GM12878 (cell line): Measurements from ENCODE around the gene AGAP1. TPM values are rescaled to one million over a fixed set of nuclear protein-coding genes. Genes with fewer than 3 reads are reported as not detected.

Source experiments
- ATAC-seq: fragments of 200-7000 bp; cut with Tn5 transposase; 3 replicates; pipeline ENCODE4 v1.9.1; 2020; ENCODE audit warnings: mild to moderate bottlenecking, moderate library complexity
- BruUV-seq: library from RNA; stranded (reverse); fragments of 400-500 nt; replicated peaks from 2 replicates; lab custom pipeline; 2021; lab: Mats Ljungman, UMichigan
- CTCF ChIA-PET: fragments of 300-600 bp; sonication (Branson Sonifier 250); formaldehyde crosslinking; extraction: SDS; loops from one replicate; lab custom pipeline; 2021; ENCODE audit warnings: inconsistent platforms; lab: Yijun Ruan, JAX
- POLR2A ChIA-PET: fragments of 350-600 bp; formaldehyde crosslinking; extraction: SDS; loops from one replicate; lab custom pipeline; 2021; ENCODE audit warnings: inconsistent platforms; lab: Charles Lee
- RAD21 ChIA-PET: fragments of 300-600 bp; sonication (Branson Sonifier 250); formaldehyde crosslinking; loops from one replicate; lab custom pipeline; 2023; ENCODE audit warnings: antibody characterized with exemption; ENCODE audit not compliant: unreplicated experiment; lab: Charles Lee
- SMC1A ChIA-PET: fragments of 300-600 bp; sonication (Branson Sonifier 250); formaldehyde crosslinking; loops from one replicate; lab custom pipeline; 2023; ENCODE audit not compliant: unreplicated experiment, uncharacterized antibody; lab: Charles Lee
- DNase-seq: peaks from one replicate; pipeline ENCODE4 v3.0.0-alpha.2; 2011; ENCODE audit warnings: low read depth, low spot score
- FAIRE-seq: peaks from 3 replicates; lab custom pipeline; 2011; peaks lifted over from hg19 to GRCh38; lab: Jason Lieb, UNC
- H2AFZ ChIP-seq: 2 replicates; pipeline ENCODE4 v1.6.0; 2011; ENCODE audit warnings: low read depth, low read length, control low read depth; ENCODE audit not compliant: control insufficient read depth
- H3K27ac ChIP-seq: 2 replicates; pipeline ENCODE4 v1.5.1; 2011; ENCODE audit warnings: control low read depth; ENCODE audit not compliant: control insufficient read depth, insufficient read depth
- H3K27me3 ChIP-seq, 2 experiments: replicated peaks in 1 of 2; 2 replicates each; pipeline versions ENCODE4 v1.6.0 to v1.6.1; 2011; ENCODE audit warnings: low read length in 1 of 2; ENCODE audit not compliant: control insufficient read depth in 2 of 2, insufficient read depth in 2 of 2
- H3K36me3 ChIP-seq, 2 experiments: 2 replicates each; pipeline ENCODE4 v1.5.1; 2011; ENCODE audit warnings: low read length in 1 of 2; ENCODE audit not compliant: control insufficient read depth in 2 of 2, insufficient read depth in 2 of 2
- H3K4me1 ChIP-seq: 2 replicates; pipeline ENCODE4 v1.6.1; 2011; ENCODE audit warnings: mild to moderate bottlenecking, low read length, moderate library complexity, mixed read lengths; ENCODE audit not compliant: control insufficient read depth, insufficient read depth
- H3K4me2 ChIP-seq: 2 replicates; pipeline ENCODE4 v1.6.0; 2011; ENCODE audit warnings: control low read depth; ENCODE audit not compliant: control insufficient read depth, insufficient read depth
- H3K4me3 ChIP-seq: fragments of 200-600 bp; sonication (generic); 2 replicates; pipeline ENCODE4 v1.5.1; 2016
- H3K79me2 ChIP-seq: 2 replicates; pipeline ENCODE4 v1.6.0; 2011; ENCODE audit warnings: low read length; ENCODE audit not compliant: control insufficient read depth, insufficient read depth
- H3K9ac ChIP-seq: 2 replicates; pipeline ENCODE4 v1.8.0; 2011; ENCODE audit warnings: low read length, control low read depth, mixed read lengths; ENCODE audit not compliant: control insufficient read depth, insufficient read depth
- H3K9me3 ChIP-seq: replicated peaks from 3 replicates; pipeline ENCODE4 v1.5.1; 2011; ENCODE audit warnings: mild to moderate bottlenecking, low read length; ENCODE audit not compliant: control insufficient read depth, insufficient read depth
- H4K20me1 ChIP-seq: 2 replicates; pipeline ENCODE4 v1.6.0; 2011; ENCODE audit not compliant: control insufficient read depth, insufficient read depth
- EGR1 ChIP-seq, 2 experiments: IDR thresholded peaks; 1 replicate in 1 of 2; 2 replicates in 1 of 2; pipeline ENCODE4 v1.6.1; 2011 to 2012; ENCODE audit warnings: low read depth in 2 of 2, low read length in 2 of 2, borderline replicate concordance in 1 of 2, mild to moderate bottlenecking in 1 of 2, moderate library complexity in 1 of 2
- ELK1 ChIP-seq: IDR thresholded peaks from 2 replicates; pipeline ENCODE4 v1.6.1; 2012; ENCODE audit warnings: low read depth, low read length, improper control_type of control experiment
- IKZF1 ChIP-seq: fragments of 450-650 bp; conservative IDR thresholded peaks from 2 replicates; pipeline ENCODE4 v1.6.1; 2017; ENCODE audit warnings: antibody characterized with exemption, mild to moderate bottlenecking
- IKZF2 ChIP-seq, 2 experiments: fragments of 450-650 bp; IDR thresholded peaks; 2 replicates each; pipeline ENCODE4 v1.6.1; 2017; ENCODE audit warnings: mild to moderate bottlenecking in 2 of 2, moderate library complexity in 2 of 2
- PML ChIP-seq: IDR thresholded peaks from 2 replicates; pipeline ENCODE4 v1.6.1; 2012; ENCODE audit warnings: low read length, inconsistent platforms
- RELA ChIP-seq: fragments of 450-650 bp; IDR thresholded peaks from 2 replicates; pipeline ENCODE4 v1.8.0; 2014; ENCODE audit warnings: borderline replicate concordance; ENCODE audit not compliant: partially characterized antibody
- SMAD1 ChIP-seq: fragments of 450-650 bp; IDR thresholded peaks from 2 replicates; pipeline ENCODE4 v1.6.1; 2018; ENCODE audit warnings: mild to moderate bottlenecking, low read depth; ENCODE audit not compliant: partially characterized antibody
- SREBF2 ChIP-seq: IDR thresholded peaks from 2 replicates; pipeline ENCODE4 v1.6.1; 2012; ENCODE audit warnings: mild to moderate bottlenecking, low read length
- STAT1 ChIP-seq: fragments of 450-650 bp; conservative IDR thresholded peaks from 2 replicates; pipeline ENCODE4 v1.6.1; 2014; ENCODE audit warnings: antibody characterized with exemption, mild to moderate bottlenecking
- SUZ12 ChIP-seq: fragments of 200-600 bp; sonication (generic); IDR thresholded peaks from one replicate; pipeline ENCODE4 v1.6.1; 2018; ENCODE audit warnings: antibody characterized with exemption, mild to moderate bottlenecking; ENCODE audit not compliant: unreplicated experiment
- TCF12 ChIP-seq: IDR thresholded peaks from 2 replicates; pipeline ENCODE4 v1.6.1; 2011; ENCODE audit warnings: low read depth, mild to moderate bottlenecking, low read length
- TCF3 ChIP-seq: IDR thresholded peaks from 2 replicates; pipeline ENCODE4 v1.6.1; 2012; ENCODE audit warnings: low read depth, mild to moderate bottlenecking, low read length, borderline replicate concordance; ENCODE audit not compliant: insufficient read depth
- ZNF207 ChIP-seq: fragments of 450-650 bp; IDR thresholded peaks from 2 replicates; pipeline ENCODE4 v1.6.1; 2014; ENCODE audit warnings: antibody characterized with exemption, mild to moderate bottlenecking, borderline replicate concordance
- WGBS: methylation state at CpG from one replicate; pipeline ENCODE4 v1.1.6; 2016; ENCODE audit warnings: low lambda C conversion rate; ENCODE audit not compliant: insufficient replicate concordance, insufficient coverage; ENCODE audit errors: missing lambda C conversion rate; 5-methylcytosine and 5-hydroxymethylcytosine counted together
- in situ Hi-C: fragments of 300-500 bp; cut with MboI; formaldehyde crosslinking; loops from 9 replicates; pipeline ENCODE4 v1.14.3; 2018; ENCODE audit warnings: mixed read lengths
- intact Hi-C: fragments of 100-400 bp; cut with micrococcal nuclease; formaldehyde crosslinking; loops from one replicate; pipeline ENCODE4 v1.14.2; 2022; ENCODE audit not compliant: unreplicated experiment
- polyA plus RNA-seq, 11 experiments: library from polyadenylated mRNA; depleted of rRNA in 4 of 11; unstranded in 6 of 11; stranded (reverse) in 5 of 11; fragments of >200 nt; fragmentation: Nextera tagmentation in 4 of 11; fragmentation: Illumina TruSeq in 1 of 11; extraction: Ambion mirVana in 4 of 11; extraction: Trizol in 1 of 11; gene quantifications; 1 replicate in 1 of 11; 2 replicates in 10 of 11; pipeline versions ENCODE4 v1.2.1 to v1.2.3, GENCODE V29; 2011 to 2016; ENCODE audit warnings: inconsistent platforms in 2 of 11, missing spikeins in 2 of 11, low read depth in 1 of 11
- total RNA-seq, 4 experiments: library from RNA; depleted of rRNA in 3 of 4; stranded (reverse); fragments of >200 nt in 3 of 4; fragmentation: Illumina TruSeq in 1 of 4; extraction: Trizol in 1 of 4; gene quantifications; 2 replicates each; pipeline versions ENCODE4 v1.2.1 to v1.2.3, GENCODE V29; 2013 to 2021

The AGAP1 gene
- total and polyA plus RNA-seq, 10 of the 15 experiments (the other 5 are each of a cell fraction or from before 2014, with no cell fraction given) = 0.05 to 0.15 (median 0.06) TPM; not detected in 7

GRCh38 chr2:235859651-235860050, 365.8 kb downstream of the AGAP1 start (continued):
- no peak for TF ChIP-seq TCF3
- TF ChIP-seq EGR1 (IDR thresholded peaks at IDR 0.05; ENCODE audit: borderline replicate concordance in 1 of 2, low read depth in 2 of 2, low read length in 2 of 2) = no peak
- TF ChIP-seq IKZF2 (IDR thresholded peaks at IDR 0.05) = no peak

GRCh38 chr2:235860111-235860510, 366.3 kb downstream of the AGAP1 start:
- no peak overlapping the region for H3K27ac ChIP-seq
- no peak for DNase-seq
- no peaks in the 10 kb centered on the region for H3K9me3 ChIP-seq
- CTCF ChIA-PET = no interaction called here
- no peaks in the 10 kb centered on the region for H3K4me1 ChIP-seq
- RAD21 ChIA-PET = no interaction called here
- no peak for ATAC-seq
- H3K4me2 ChIP-seq = no peak overlapping the region
- SMC1A ChIA-PET = no interaction called here
- H4K20me1 ChIP-seq = no peaks in the 10 kb centered on the region
- 54% methylated on average over 5 of the region's 5 CpGs for WGBS
- no peaks in the 10 kb centered on the region for H3K79me2 ChIP-seq
- in situ Hi-C loops = no loop called here
- BruUV-seq = no TSS peak
- POLR2A ChIA-PET = no interaction called here
- no peaks in the 10 kb centered on the region for H3K36me3 ChIP-seq
- intact Hi-C loops = no loop called here
- no peak overlapping the region for H3K4me3 ChIP-seq
- H3K27me3 ChIP-seq = no peaks in the 10 kb centered on the region; a peak in 1 of 4 replicates
- no peak for FAIRE-seq
- TF ChIP-seq SUZ12 (no peak), ELK1 (no peak), TCF12 (no peak), SREBF2 (no peak), SMAD1 (no peak), ZNF207 (no peak), IKZF1 (no peak), RELA (no peak), PML (no peak), STAT1 (no peak)
- no peak overlapping the region for H2AFZ ChIP-seq
- no peak overlapping the region for H3K9ac ChIP-seq
